Lower leg skin (tissue), 3 donors: ENCODE measurements around the gene SLC7A6OS.

Source experiments
- CTCF ChIP-seq, 3 donors: fragments of 450-650 bp; IDR thresholded peaks; one replicate each; pipeline ENCODE4 v1.5.1; 2016; ENCODE audit warnings: antibody characterized with exemption in 3 of 3, mild to moderate bottlenecking in 3 of 3, moderate library complexity in 2 of 3
- POLR2A ChIP-seq, 2 donors: fragments of 450-650 bp; IDR thresholded peaks; one replicate each; pipeline ENCODE4 v1.6.1; 2016 to 2017; ENCODE audit warnings: antibody characterized with exemption in 2 of 2, mild to moderate bottlenecking in 1 of 2, moderate library complexity in 1 of 2

DNA sequence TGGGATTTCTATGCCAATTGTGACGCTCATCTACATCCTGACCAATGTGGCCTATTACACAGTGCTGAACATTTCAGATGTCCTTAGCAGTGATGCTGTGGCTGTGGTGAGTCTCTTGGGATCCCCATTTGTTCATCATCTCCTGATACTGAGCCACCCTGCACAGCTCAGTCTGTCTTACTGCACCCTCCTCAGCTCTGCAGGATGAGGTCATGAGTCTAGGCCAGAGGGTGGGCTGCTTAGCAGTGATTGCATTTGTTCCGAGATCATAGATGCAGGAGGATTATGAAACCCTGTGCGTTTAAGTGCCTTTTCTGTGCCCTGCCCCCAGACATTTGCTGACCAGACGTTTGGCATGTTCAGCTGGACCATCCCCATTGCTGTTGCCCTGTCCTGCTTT lies 19.5 kb downstream of the SLC7A6OS start:
- TF ChIP-seq CTCF (IDR thresholded peaks at IDR 0.05) (no peak), POLR2A (IDR thresholded peaks at IDR 0.05) (no peak)
